Stimulated activated CD8-positive, alpha-beta memory T cell treated with anti-CD3 and anti-CD28 coated beads, Interleukin-4, amount 100 ng/mL, for 1 hour (primary cell): ENCODE data around the gene EDA.

Experiments used
- DNase-seq, 2 donors: peaks; one replicate each; pipeline ENCODE4 v3.0.0-alpha.2; 2020; ENCODE audit warnings: low read depth in 2 of 2, low spot score in 1 of 2

Gene EDA

GRCh38 chrX:69615779-69616456 lies at the start of gene EDA:
Gene EDA, plus strand, starts transcription at chrX:69616113.
- DNase-seq = peak in 1 of 2 donors; percentile 21

- no peak for DNase-seq
Observed at GRCh38 chrX:69568828-69569227, 47.1 kb upstream of the EDA start.

GRCh38 chrX:69597399-69597798 lies 18.5 kb upstream of the EDA start:
- DNase-seq = no peak

- DNase-seq = no peak
Observed at GRCh38 chrX:69600182-69600581, 15.7 kb upstream of the EDA start.

GRCh38 chrX:69603566-69604194 lies 12.2 kb upstream of the EDA start:
- no peak for DNase-seq

GRCh38 chrX:69605521-69605920 lies 10.4 kb upstream of the EDA start:
- no peak for DNase-seq

- no peak for DNase-seq
Observed at GRCh38 chrX:69607616-69608015, 8.3 kb upstream of the EDA start.

- no peak for DNase-seq
Observed at GRCh38 chrX:69613946-69614345, 2.0 kb upstream of the EDA start.

GRCh38 chrX:69614886-69615285 lies 1.0 kb upstream of the EDA start:
- no peak for DNase-seq

- DNase-seq = no peak
Observed at GRCh38 chrX:69615342-69615741, 571 bp upstream of the EDA start.

GRCh38 chrX:69616457-69617203 lies 717 bp downstream of the EDA start:
- no peak for DNase-seq

GRCh38 chrX:69618803-69619202 lies 2.9 kb downstream of the EDA start:
- DNase-seq = no peak

GRCh38 chrX:69626129-69626528 lies 10.2 kb downstream of the EDA start:
- DNase-seq = no peak

GRCh38 chrX:69627744-69628143 lies 11.8 kb downstream of the EDA start:
- no peak for DNase-seq

- no peak for DNase-seq
Observed at GRCh38 chrX:69630147-69630546, 14.2 kb downstream of the EDA start.

GRCh38 chrX:69664693-69665092 lies 48.8 kb downstream of the EDA start:
- no peak for DNase-seq

GRCh38 chrX:69670001-69670555 lies 54.2 kb downstream of the EDA start:
- no peak for DNase-seq

GRCh38 chrX:69674891-69675290 lies 59.0 kb downstream of the EDA start:
- DNase-seq = no peak

- no peak for DNase-seq
Observed at GRCh38 chrX:69705818-69706217, 89.9 kb downstream of the EDA start.

GRCh38 chrX:69718102-69718501 lies 102.2 kb downstream of the EDA start:
- no peak for DNase-seq

- DNase-seq = no peak
Observed at GRCh38 chrX:69724307-69724706, 108.4 kb downstream of the EDA start.

GRCh38 chrX:69740317-69740716 lies 124.4 kb downstream of the EDA start:
- DNase-seq = no peak
